Upper lobe of left lung (tissue), 6 donors: ENCODE results near the gene RDH5. TPM values are rescaled to one million over a fixed set of nuclear protein-coding genes. Genes with fewer than 3 reads are reported as not detected.

ENCODE experiments used
- ATAC-seq, 2 donors: fragments of 200-7000 bp; cut with Tn5 transposase; one replicate each; pipeline ENCODE4 v1.9.1; 2022; ENCODE audit warnings: mild to moderate bottlenecking in 2 of 2, moderate library complexity in 2 of 2; ENCODE audit not compliant: low FRiP score in 2 of 2
- DNase-seq, 2 donors: peaks; one replicate each; pipeline ENCODE4 v3.0.0-alpha.2; 2019 to 2020
- H3K27ac ChIP-seq, 4 donors: fragments of 200-600 bp; sonication (generic); one replicate each; pipeline ENCODE4 v1.5.1; 2016 to 2019
- H3K27me3 ChIP-seq, 4 donors: fragments of 200-600 bp; sonication (generic); one replicate each; pipeline ENCODE4 v1.5.1; 2017 to 2019
- H3K36me3 ChIP-seq, 4 donors: fragments of 200-600 bp; sonication (generic); one replicate each; pipeline ENCODE4 v1.5.1; 2016 to 2019
- H3K4me1 ChIP-seq, 4 donors: fragments of 200-600 bp; sonication (generic); one replicate each; pipeline ENCODE4 v1.5.1; 2018 to 2019
- H3K4me3 ChIP-seq, 4 donors: fragments of 200-600 bp; sonication (generic); one replicate each; pipeline ENCODE4 v1.5.1; 2017 to 2019; ENCODE audit warnings: mild to moderate bottlenecking in 2 of 4, moderate library complexity in 1 of 4
- H3K9me3 ChIP-seq, 4 donors: fragments of 200-600 bp; sonication (generic); one replicate each; pipeline ENCODE4 v1.5.1; 2018 to 2019
- EP300 ChIP-seq, 4 donors: sonication (generic); formaldehyde crosslinking; IDR thresholded peaks; one replicate each; pipeline ENCODE4 v1.5.1; 2017; ENCODE audit warnings: antibody characterized with exemption in 4 of 4, control low read depth in 2 of 4
- POLR2A ChIP-seq, 4 donors: fragments of 450-650 bp; IDR thresholded peaks; one replicate each; pipeline ENCODE4 v1.5.1; 2016 to 2017; ENCODE audit warnings: antibody characterized with exemption in 4 of 4, mild to moderate bottlenecking in 2 of 4
- POLR2AphosphoS5 ChIP-seq, 2 donors: sonication (generic); formaldehyde crosslinking; IDR thresholded peaks; one replicate each; pipeline ENCODE4 v1.5.1; 2017; ENCODE audit warnings: antibody characterized with exemption in 2 of 2
- WGBS, 2 donors: methylation state at CpG; one replicate each; pipeline ENCODE4 v1.1.5; 2017 to 2018; 5-methylcytosine and 5-hydroxymethylcytosine counted together
- total RNA-seq, 6 donors: library from RNA; depleted of rRNA in 4 of 6; stranded (reverse); fragments of >200 nt in 4 of 6; gene quantifications; one replicate each; pipeline versions ENCODE4 v1.1.0 to v1.2.1, GENCODE V29; 2016 to 2021
- TF ChIP-seq, protein P1 (sequence below), 6 experiments: fragments of 450-650 bp in 4 of 6; fragments of 200-600 bp in 2 of 6; sonication (generic) in 2 of 6; IDR thresholded peaks; one replicate each; pipeline ENCODE4 v1.5.1; 2016 to 2019; ENCODE audit warnings: antibody characterized with exemption in 6 of 6
- donor health status: DM: no; HTN: no; CAD: no; lungs with moderate emphysema.
- donor health status: DM: no; HTN: yes; CAD: no; lungs with severe emphysema.

The RDH5 gene, protein sequence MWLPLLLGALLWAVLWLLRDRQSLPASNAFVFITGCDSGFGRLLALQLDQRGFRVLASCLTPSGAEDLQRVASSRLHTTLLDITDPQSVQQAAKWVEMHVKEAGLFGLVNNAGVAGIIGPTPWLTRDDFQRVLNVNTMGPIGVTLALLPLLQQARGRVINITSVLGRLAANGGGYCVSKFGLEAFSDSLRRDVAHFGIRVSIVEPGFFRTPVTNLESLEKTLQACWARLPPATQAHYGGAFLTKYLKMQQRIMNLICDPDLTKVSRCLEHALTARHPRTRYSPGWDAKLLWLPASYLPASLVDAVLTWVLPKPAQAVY
- 10 to 100 TPM in 1 of 6 donors, 1 to 10 TPM in 5; 3.8 to 37.7 (median 5.6) TPM for total RNA-seq

DNA sequence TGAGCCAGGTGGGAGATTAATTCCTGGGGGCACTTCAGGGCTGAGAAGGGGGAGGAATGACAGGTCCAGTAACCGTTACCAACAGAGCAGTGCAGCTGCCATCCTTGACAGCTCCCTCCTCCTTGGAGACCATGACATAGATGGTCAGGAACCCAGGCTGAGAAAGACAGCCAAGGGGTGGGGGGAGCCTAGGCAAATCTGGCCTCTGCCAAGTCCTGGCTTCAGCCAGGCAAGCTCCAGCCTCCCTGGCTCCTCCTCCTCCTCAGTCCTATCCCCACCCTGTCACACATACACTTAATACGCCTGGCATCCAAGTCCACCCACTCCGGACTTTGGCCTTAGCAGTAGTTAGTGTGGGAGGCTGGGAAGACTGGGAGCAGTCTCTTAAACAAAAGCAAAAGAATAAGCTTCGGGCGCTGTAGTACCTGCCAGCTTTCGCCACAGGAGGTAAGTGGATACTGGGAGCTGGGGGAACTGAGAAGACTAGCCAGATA is at the start of gene RDH5:
RDH5 (plus strand) TSS at position 323 of the 494 bp plus-strand sequence. CDS start 792 bp downstream, outside the sequence.
- Histone ChIP-seq H3K4me1 (peaks cover 36 to 76% (median 44%) of the 10 kb centered on the region in 4 donors), H3K4me3 (no peak within 1 kb of the TSS)
- WGBS, 2 donors: 74 to 82% methylated on average over 5 to 6 of the region's 6 CpGs

DNA sequence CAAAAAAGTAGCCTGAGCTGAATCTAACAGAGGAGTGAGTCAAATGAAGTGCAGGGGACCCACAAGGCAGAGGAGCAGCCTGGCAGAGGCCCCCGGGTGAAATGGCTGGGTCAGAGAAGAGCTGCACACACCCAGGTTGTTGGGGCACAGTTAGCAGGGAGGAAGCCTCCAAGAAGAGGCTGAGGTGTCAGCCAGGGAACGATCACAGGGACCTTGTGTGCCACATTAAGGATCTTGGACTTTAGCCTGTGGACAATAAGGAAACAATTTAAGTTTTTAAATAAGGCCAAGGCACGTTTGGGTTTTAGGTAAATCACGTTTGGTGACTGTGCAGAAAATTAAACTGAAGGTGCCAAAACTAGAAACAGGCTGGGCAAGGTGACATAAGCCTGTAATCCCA is 48.4 kb upstream of the RDH5 start:
- Histone ChIP-seq H3K36me3 (no peaks in the 10 kb centered on the region), H3K9me3 (no peaks in the 10 kb centered on the region), H3K27me3 (no peaks in the 10 kb centered on the region), H3K4me1 (no peaks in the 10 kb centered on the region), H3K27ac (no peak overlapping the region), H3K4me3 (no peak overlapping the region)
- 61 to 69% methylated on average over 4 of the region's 4 CpGs for WGBS, 2 donors
- ATAC-seq (no peak), DNase-seq (no peak)
- TF ChIP-seq POLR2AphosphoS5 (IDR thresholded peaks at IDR 0.05): no peak
- TF ChIP-seq, protein P1, sequence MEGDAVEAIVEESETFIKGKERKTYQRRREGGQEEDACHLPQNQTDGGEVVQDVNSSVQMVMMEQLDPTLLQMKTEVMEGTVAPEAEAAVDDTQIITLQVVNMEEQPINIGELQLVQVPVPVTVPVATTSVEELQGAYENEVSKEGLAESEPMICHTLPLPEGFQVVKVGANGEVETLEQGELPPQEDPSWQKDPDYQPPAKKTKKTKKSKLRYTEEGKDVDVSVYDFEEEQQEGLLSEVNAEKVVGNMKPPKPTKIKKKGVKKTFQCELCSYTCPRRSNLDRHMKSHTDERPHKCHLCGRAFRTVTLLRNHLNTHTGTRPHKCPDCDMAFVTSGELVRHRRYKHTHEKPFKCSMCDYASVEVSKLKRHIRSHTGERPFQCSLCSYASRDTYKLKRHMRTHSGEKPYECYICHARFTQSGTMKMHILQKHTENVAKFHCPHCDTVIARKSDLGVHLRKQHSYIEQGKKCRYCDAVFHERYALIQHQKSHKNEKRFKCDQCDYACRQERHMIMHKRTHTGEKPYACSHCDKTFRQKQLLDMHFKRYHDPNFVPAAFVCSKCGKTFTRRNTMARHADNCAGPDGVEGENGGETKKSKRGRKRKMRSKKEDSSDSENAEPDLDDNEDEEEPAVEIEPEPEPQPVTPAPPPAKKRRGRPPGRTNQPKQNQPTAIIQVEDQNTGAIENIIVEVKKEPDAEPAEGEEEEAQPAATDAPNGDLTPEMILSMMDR (IDR thresholded peaks at IDR 0.05): no peak
- no peak for TF ChIP-seq POLR2A (IDR thresholded peaks at IDR 0.05)
- no peak for TF ChIP-seq EP300 (IDR thresholded peaks at IDR 0.05)

More for the DNA sequence above, at the start of gene RDH5:
- DNase-seq (no peak), ATAC-seq (peak in 1 of 2 donors; percentile 63)
- peaks cover 5 to 30% (median 21%) of the 10 kb centered on the region in 4 donors for H3K36me3 ChIP-seq
- no peaks in the 10 kb centered on the region for H3K27me3 ChIP-seq
- H3K9me3 ChIP-seq: no peaks in the 10 kb centered on the region
- TF ChIP-seq POLR2A (IDR thresholded peaks at IDR 0.05) (no peak), POLR2AphosphoS5 (IDR thresholded peaks at IDR 0.05) (no peak), EP300 (IDR thresholded peaks at IDR 0.05) (no peak)
- TF ChIP-seq, protein P1 (IDR thresholded peaks at IDR 0.05): no peak
- H3K27ac ChIP-seq: peak within 1 kb of the TSS; percentile 26 to 97 (median 47)

GRCh38 chr12:55673638-55674037 is 46.6 kb upstream of the RDH5 start:
- ATAC-seq (peak in 1 of 2 donors; percentile 71), DNase-seq (no peak)
- H3K9me3 ChIP-seq: no peaks in the 10 kb centered on the region
- H3K27ac ChIP-seq: peak overlapping the region in 1 of 4 donors; percentile 6
- TF ChIP-seq EP300 (IDR thresholded peaks at IDR 0.05) (no peak), POLR2A (IDR thresholded peaks at IDR 0.05) (no peak), POLR2AphosphoS5 (IDR thresholded peaks at IDR 0.05) (no peak)
- TF ChIP-seq, protein P1 (IDR thresholded peaks at IDR 0.05): no peak
- no peaks in the 10 kb centered on the region for H3K4me1 ChIP-seq
- no peaks in the 10 kb centered on the region for H3K27me3 ChIP-seq
- H3K36me3 ChIP-seq: no peaks in the 10 kb centered on the region
- no peak overlapping the region for H3K4me3 ChIP-seq

DNA sequence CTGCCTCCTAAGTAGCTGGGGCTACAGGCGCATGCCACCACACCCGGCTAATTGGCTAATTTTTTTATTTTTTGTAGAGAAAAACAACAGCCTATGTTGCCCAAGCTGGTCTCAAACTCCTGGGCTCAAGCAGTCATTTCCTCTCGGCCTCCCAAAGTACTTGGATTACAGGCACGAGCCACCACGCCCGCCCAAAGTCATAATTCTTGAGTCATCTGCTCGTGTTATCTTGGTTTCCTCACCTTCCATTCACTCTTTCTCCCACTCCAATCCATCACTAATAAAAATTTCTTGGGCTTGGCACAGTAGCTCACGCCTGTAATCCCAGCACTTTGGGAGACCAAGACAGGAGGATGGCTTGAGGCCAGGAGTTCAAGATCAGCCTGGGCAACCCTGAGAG is 44.5 kb upstream of the RDH5 start:
- DNase-seq: no peak

More for the DNA sequence above, 44.5 kb upstream of the RDH5 start:
- WGBS, 2 donors: 75 to 80% methylated on average over 8 of the region's 8 CpGs
- no peaks in the 10 kb centered on the region for H3K27me3 ChIP-seq
- H3K4me1 ChIP-seq: peaks cover 0 to under 1% (median 0%) of the 10 kb centered on the region in 4 donors
- H3K36me3 ChIP-seq: no peaks in the 10 kb centered on the region
- ATAC-seq: peak in 1 of 2 donors; percentile 23
- TF ChIP-seq EP300 (IDR thresholded peaks at IDR 0.05) (no peak), POLR2AphosphoS5 (IDR thresholded peaks at IDR 0.05) (no peak), POLR2A (IDR thresholded peaks at IDR 0.05) (no peak)
- TF ChIP-seq, protein P1 (IDR thresholded peaks at IDR 0.05): no peak
- no peaks in the 10 kb centered on the region for H3K9me3 ChIP-seq
- H3K4me3 ChIP-seq: no peak overlapping the region
- peak overlapping the region in 1 of 4 donors; percentile 30 for H3K27ac ChIP-seq
